Measurements from ENCODE around the gene NRROS.
"Not testable (repeated sequence)": the region's sequence is repeated elsewhere in the genome, so short reads cannot be mapped to it uniquely, and the experiment has no call there.

The NRROS gene

DNA sequence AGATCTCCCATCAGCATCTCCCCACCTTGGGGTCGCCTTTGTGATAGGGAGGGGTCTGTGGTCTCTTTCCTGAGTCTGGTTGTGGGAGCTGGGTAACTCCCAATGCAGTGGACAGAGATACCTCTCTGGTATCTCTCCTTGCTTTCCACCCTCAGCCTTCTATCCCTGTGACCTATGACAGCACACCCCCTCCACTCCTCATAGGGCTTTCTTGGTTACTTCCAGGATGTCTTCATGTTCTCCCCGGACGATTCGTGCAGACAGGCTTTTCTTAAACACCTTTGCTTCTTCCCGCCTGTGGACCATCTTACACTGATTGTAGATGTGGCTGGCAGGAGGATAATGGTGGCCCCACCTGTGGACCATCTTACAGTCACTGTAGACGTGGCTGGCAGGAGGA is 14.2 kb upstream of the NRROS start:
- no peak for DNase-seq

DNA sequence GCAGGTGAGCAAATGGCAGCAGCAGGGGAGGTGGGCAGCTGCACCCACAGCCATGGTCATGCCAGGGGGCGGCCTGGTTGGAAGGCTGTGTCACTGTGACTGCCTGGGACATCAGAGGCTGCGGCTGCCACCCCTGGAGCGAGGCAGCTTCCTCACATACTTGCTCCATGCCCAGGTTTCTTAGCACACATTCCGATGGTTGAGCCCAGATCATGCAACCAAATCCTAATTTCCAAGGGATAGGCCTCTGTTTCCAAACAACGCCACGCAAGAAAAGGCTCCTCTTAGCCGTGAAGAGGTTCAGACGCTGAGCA is 11.6 kb upstream of the NRROS start:
- DNase-seq, result no peak

DNA sequence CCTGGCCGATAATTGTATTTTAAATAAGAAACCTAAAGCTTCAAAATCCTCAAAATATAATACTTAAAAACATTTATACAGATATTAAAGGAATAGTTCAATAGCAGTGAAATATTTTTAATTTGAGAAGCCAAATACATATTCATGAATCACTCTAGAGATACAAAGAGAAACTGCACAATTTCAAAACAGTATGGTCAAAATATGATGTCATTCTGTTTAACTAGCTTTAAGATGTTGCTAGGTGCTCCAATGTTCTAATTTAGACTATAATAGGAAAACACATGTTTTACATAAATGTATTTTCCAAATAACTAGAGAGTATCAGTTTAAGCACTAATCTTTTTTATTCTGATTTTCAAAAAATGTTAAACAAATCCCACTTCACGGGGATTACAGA is 10.3 kb upstream of the NRROS start:
- no peak for DNase-seq

DNA sequence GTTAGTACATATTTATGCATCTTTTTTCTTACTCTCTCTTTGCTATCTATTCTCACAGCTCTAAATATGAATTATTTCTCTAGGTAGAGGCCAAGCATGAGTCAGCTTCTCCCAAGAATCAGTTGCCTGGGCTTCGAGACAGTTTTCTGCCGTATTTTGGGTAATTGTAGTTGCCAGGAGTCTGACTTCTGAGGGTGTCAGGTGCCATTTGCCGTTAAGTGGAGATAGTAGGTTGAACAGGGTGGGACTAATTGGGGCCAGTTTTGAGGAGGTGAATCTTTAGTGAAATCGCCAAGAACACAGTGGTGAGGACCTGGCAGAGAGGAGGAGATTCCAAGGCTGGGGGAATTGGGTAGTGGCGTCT is 7.8 kb upstream of the NRROS start:
- no peak for DNase-seq

DNA sequence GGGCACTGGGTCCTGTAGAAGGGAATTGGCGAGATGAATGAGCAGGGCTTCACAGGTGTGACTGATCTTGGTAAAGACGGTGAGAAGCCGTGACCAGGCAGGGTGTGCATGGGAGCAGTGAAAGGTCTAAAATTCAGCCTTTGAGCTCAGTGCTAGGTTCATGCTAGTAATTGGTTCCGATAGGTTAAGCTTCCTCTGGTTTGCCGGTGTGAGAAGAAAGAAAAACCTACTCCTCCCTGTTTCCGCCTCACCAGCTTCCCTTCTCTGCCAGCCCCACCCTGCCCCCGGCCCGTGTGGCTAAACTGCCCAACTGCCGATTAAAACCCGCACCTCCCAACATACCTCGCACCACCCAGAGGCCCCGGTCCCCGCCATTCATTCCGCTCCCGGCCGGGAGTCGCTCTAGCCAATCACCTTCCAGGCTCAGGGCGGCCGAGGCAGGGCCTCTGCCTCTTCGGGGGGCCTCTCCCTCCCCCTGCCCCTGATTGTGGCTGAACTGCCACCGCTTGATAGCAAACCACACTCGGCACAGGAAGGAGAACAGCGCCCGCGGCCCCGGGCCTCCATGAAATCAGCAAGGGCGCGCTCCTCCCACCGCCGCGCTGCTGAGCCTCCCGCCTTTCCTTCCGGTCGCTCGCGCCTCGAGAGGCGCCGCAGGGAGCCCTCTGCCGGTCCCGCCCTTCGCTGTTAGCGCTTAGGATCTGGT is 7.3 kb upstream of the NRROS start:
- DNase-seq, result peak; percentile 85

DNA sequence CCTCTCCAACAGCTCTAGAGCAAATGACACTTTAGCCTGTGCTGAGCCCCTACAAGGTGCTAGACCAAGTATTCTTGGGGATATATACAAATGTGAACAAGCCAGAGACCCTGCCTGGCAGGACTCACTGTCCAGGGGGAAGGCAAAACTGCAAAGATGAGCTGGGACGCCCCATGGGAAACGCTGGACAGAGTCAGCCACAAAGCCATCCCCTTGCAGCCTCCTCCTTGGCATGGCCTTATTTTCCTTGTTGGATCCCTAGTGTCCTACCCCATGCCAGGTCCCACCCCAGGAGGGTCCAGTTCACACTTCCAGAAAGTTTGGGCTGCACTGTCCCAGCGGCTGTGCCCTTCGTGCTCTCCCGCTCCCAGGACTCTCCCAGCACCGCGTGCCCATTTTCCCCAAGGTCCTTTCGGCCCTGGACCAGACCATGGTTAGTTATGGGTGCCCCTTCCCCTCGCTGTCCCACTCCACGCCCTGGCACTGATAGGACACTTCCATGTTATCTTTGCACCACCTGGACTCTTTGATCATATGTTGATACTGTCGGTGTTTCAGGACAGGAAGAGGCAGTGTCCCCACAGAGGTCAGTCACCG is 5.8 kb upstream of the NRROS start:
- no peak for DNase-seq

DNA sequence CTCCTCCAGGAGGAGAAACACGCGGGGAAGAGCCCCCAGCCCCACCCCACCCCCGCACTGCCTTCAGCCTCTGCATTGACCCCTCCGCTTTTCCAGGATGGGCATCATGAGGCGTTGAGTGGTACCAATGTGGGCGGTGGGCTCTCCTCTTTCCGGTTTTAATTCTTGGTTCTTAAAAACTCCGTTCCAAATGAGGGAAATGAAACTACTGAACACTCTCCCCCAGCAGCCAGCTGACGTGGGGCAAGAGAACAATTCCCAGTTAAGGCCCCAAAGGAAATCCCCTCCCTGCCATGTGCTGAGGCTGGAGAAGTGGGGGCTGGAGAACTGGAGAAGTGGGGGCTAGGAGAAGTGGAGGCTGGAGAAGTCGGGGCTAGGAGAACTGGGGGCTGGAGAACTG is 5.3 kb upstream of the NRROS start:
- no peak for DNase-seq

DNA sequence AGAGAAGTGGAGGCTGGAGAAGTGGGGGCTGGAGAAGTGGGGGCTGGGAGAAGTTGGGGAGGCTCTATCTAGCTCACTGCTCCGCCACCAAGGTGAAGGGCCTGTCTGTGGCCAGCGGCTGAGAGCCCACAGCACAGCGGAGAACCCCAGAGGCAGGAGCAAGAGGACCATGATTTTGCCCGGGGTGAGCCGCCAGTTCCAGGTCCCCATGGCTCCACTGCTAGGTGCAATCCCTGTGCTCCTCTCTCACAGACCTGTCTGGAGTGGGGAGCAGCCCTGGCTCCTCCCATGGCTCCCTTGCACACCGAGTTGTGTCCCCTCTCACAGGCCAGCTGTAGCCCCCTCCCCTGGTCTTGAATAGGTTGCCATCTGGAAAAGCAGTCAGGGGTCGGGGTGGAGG is 4.7 kb upstream of the NRROS start:
- DNase-seq, result no peak

DNA sequence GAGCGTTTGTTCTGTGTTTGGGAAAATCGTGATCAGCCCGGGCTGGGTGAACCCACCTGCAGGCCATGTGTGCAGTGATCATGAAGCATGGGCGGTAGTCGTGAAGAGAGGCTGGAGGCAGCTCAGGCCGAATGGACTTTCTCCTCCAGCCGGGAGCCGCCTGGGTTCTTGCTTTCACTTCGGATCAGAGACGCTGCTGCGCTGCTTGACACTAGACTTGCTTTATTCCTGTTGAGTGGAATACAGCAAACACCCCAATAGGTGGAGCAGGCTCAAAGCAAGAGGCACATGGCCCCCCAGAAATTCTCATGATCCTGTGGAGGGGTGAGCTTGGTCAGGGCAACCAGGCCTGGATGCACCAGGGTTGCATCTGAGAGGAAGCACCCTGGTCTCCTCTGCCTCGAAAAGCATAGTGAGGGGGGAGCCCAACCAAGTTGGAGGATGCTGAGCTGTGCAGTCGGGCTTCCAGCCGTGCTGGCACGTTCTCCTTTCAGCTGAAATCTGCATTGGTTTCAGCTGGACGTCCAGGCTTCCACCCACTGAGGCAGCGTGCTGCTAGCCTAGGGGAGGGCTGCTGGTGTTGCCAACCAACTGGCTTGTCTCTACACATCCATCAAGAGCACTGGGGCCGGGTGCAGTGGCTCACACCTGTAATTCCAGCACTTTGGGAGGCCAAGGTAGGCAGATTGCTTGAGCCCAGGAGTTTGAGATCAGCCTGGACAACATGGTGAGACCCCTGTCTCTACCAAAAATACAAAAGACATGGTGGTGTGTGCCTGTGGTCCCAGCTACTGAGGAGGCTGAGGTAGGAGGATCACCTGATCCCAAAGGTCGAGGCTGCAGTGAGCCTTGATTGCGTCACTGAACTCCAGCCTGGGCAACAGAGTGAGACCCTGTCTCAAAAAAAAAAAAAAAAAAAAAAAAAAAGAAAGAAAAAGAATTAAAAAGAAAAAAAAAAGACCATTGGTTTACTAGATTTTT is 2.8 kb upstream of the NRROS start:
- DNase-seq, result no peak

DNA sequence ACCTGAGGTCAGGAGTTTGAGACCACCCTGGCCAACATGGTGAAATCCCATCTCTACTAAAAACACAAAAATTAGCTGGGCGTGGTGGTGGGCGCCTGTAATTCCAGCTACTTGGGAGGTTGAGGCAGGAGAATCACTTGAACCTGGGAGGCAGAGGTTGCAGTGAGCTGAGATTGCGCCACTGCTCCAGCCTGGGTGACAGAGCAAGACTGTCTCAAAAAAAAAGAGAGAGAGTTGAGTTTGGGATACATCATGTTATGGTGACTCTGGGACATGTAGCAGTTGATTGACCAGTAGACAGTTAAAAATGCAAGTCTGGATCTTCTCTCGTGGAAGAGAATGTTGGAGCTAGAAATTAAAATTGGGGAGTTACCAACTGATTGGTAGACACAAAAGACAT is 1.6 kb upstream of the NRROS start:
- not testable (repeated sequence) for DNase-seq

DNA sequence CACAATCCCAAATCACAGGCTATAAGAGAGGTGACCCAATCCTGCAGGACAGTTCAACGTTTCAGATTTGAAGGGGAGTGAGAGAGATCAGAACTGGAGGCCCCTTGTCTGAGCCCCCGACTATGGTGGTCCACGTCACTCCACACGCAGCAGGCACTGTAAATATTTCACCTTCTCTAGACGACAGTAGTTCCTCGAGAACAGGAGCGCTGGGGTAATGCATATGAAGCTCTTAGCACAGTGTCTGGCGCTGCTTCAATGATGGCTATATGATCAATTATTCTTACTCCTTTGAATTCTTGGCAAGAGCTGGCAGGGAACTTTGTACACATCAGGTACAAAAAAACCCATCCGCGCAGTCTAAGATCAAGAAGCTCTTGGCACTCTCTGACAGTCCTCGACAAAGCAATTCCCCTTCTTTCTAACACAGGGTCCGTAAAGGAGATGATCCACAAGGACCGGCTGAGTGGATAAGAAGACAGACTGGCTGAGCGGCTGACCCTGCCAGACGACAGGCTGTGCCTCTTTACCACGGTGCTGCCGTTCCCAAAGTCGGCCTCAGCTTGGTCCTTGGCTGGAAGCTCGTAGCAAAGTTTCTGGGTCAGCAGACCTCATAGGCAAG is 522 bp upstream of the NRROS start:
- no peak for DNase-seq

DNA sequence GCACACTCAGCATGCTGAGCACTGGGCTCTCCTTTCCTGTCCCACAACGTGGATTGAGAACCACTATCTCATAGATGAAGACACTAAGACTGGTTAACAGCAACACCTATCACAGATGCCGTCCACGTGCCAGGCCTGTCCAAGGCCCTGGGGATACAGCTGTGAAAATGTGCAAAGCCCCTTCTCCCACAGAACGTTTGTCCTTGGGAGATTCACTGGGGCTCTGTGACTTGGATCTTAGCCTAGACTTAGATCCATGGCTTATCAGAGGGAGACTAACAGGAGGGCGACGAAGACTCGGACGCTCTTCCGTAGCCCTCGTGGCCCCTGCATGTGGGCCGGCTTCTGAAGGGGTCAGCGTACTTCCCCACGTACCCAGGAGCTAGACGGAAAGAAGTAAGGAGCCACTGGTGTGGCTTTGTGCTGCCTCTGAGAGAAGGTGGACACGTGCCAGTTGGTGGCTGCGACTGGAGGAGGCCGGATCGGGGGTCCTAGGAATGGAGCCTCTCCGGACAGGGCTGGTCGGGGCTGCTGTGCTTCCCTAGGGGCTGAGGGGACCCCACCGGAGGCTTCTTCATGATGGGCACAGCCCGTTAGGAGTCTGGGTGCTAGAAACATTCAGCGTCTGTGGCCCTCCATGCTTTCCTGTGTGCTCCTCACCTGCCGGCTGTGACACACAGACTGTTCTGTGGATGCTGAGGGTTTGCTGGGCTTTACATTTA is 964 bp downstream of the NRROS start:
- DNase-seq, result no peak

DNA sequence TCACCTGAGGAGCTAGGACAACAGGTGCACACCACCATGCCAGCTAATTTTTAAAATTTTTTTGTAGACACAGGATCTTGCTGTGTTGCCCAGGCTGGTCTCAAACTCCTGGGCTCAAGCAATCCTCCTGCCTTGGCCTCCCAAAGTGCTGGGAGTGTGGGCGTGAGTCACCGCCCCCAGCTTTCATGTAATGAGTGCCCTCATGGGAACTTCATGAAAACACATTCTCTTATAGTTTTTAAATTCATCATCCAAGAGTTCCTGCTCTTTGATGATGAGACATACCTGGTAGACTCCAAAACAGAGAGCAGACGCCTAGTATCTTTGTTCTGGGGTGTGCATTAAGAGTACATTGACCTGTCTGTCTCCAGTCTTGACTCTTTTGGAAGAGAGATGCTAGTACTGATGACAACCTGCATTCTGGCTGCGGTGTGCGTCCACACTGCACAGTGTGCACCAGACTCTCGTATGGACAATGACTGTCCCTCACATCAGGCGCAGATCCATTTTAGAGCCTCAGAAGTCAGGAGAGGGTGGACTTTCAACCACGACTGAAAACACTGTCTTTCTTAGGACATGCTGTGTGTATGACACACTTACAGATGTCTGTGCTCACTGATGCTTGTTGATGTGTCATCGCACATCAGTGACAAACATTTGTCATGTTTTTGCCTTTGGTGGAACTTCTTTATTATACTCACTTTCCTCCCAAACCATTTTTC is 2.0 kb downstream of the NRROS start:
- peak; percentile 43 for DNase-seq

DNA sequence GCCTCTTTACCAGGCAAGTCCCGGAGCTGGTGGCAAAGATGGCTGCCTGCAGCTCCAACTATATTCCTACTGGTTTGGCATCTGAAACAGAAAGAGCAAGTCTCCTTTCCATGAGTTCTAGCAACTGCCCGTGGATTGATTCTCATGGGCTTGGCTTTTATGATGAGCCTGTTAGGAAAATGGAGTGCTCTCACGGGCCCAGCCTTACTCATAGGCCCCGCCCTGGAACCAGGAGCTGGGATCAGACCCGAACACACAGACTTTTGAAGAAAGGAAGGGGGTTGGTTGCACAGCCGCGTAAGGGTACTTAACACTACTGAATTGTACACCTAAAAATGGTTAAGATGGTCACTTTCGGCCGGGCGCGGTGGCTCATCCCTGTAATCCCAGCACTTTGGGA is 2.9 kb downstream of the NRROS start:
- DNase-seq, result no peak

DNA sequence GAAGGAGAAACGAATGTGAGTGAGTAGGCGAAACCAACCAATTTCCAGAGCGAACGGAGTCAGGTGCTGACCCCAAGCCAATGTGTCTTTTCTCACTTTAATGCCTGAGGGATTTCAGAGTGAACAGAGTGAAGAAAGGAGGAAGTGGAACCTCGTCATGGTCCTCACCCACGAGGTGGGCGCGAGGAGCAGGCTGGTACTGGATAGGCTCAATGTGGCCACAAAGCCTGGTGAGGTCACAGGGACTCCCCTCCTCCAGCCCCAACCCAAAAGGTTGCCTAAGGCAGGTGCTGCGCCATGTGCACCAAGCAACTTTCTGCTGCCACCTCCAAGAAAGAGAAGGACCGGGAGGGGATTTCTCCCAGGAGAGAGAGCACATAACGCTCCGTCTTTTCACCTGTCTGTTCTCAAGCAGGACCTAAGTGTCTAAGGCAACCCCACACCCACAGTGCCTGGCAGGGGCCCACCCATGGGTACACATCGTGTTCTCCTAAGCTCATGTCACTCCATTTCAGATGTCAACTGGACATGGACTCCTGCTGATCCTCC is 3.8 kb downstream of the NRROS start:
- no peak for DNase-seq

DNA sequence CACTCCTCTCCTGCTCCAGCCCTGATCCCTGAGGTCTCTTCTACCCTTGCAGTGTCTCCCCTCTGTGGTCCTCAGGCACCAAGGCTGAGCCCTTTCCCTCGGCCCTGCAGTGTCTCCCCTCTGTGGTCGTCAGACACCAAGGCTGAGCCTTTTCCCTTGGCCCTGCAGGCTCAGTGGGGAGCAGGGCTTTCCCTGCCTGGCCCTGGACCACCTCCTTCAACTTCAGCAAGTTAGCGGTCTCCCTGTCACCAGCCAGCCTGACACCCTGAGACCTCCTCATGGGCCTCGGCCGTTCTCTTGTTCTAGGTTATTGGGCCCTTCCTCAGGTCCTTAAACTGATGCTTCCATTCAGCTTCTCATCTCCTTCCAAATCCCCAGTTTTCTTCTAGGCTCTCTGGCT is 4.3 kb downstream of the NRROS start:
- no peak for DNase-seq

DNA sequence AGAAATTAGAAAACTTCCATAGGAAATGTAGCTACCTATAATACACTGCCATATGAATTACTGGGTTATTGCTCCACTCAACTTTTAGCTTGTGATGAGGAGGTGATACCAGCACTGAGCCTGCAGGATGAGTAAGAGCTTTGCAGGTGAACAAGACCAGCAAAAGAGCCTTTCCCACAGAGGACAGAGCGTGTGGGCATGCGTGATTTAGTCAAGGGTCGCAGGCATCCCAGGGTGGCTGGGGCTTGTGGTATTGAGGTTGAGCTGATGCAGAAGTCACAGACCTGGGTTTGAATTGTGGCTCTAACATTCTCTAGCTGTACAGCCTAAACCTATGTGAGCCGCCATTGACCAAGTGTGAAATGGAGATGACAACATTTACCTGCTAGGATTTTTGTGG is 5.6 kb downstream of the NRROS start:
- no peak for DNase-seq

DNA sequence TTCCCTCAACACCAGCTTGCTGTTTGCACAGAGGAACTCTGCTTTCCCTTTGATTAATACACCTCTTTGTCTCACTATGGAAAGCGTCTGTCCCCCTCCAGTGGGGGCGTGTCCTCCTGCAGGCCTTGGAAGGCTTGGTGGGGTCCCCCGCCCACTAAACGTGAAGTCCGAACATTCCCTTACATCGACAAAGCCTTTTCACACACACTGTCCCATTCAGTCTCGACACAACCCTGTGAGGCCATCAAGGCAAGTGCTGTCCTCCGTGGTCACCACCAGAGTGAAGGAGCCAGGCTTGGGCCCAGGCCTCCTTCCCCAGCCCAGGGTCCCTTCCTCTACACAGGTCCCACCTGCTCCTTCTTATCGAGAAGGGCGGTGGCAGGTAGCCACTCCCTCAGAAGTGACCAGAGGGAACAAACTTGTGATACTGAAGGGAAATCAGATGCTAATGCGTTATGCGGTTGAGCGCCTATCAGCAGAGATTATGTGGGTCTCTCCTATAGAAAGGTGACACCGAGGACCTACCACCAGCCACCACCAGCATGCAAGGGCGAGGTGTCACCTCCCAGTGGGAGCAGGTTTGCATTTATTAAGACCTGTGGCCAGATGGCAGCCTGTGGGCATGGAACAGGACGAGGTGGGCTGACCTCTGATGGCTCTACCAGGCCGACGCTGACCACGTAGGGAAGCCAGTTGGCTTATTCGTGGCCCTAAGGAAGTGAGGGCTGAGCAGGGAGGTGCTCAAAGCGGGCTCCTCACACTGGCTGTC is 6.6 kb downstream of the NRROS start:
- DNase-seq, result no peak

DNA sequence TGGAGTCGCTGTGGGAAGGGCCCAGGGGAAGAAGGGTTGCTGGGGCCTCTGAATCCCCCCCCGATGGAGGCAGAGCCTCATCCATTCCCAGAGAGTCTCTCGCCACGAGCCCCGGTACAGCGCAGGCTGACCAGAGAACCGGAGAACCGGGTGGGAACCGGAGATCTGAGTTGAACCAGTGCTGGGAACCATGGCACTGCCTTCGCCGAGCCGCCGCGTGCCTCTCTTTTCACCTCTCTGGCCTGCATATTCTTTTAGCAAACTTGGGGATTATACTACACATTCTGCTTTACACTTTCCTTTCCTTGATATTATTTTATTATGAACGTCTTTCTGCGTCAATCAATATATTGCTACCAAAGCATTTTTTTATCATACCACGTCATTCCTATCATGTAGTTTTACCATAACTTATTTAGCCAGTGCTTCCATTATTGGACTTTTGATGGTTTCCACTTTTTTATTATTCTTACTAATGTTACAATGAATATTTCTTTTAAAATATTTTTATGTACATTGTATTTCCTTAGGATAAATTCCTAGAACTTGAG is 7.2 kb downstream of the NRROS start:
- no peak for DNase-seq

DNA sequence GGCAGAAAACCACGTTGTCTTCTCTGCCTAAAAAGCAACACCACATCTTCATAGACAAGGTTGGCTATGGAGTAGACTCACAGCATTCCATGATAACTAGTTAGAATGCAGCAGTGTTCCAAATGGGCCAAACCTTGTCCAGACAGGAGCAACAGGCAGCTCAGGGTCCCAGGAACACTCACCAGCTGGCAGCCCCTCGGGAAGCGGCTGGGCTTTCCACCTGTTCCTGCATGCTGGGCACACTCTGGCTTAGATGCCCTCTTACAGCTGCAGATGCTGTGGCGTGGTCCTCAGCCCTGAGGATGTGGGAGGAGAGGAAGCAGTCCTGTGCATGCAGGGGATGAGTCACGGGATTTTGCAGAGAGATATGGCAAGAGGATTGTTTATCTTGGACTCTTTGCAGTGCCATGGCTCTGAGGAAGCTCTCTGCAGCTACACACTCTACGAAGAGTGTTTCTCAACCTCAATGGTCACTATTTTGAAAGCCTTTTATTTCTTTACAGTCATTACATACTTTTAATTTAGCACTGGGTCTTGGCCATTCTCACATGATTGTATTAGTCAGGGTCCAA is 11.3 kb downstream of the NRROS start:
- no peak for DNase-seq

DNA sequence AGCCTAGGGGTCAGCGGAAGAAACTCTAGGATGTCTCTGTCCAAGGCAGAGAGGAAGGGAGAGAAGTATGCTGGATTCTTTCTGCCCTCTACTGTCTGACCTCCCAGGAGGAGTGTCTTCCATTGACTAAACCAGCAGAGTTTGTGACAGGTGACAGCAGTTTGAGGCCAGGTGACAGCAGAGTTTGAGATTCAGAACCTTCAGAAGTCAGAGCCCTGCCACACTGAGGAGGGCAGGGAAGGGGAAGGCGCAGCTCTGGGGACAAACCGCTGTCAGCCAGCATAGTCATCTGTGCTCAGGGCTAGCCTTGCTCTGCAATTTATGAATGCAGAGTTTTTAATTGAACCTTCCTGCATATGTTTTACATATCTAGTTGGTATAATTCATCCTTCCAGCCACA is 12.3 kb downstream of the NRROS start:
- no peak for DNase-seq
